Thyroid gland (tissue), 4 donors: ENCODE results near the gene TCL1A.

ENCODE experiments used
- CTCF ChIP-seq, 6 experiments: fragments of 200-600 bp in 3 of 6; fragments of 450-650 bp in 3 of 6; sonication (generic) in 3 of 6; IDR thresholded peaks; one replicate each; pipeline ENCODE4 v1.5.1; 2016 to 2019; ENCODE audit warnings: antibody characterized with exemption in 6 of 6, mild to moderate bottlenecking in 2 of 6, inconsistent platforms in 1 of 6, moderate library complexity in 1 of 6
- POLR2A ChIP-seq, 2 donors: fragments of 450-650 bp; IDR thresholded peaks; one replicate each; pipeline ENCODE4 v1.6.1; 2017; ENCODE audit warnings: antibody characterized with exemption in 2 of 2, mild to moderate bottlenecking in 2 of 2, moderate library complexity in 1 of 2

GRCh38 chr14:95759941-95760340 lies 46.0 kb upstream of the TCL1A start:
- no peak for TF ChIP-seq CTCF (IDR thresholded peaks at IDR 0.05)
- no peak for TF ChIP-seq POLR2A (IDR thresholded peaks at IDR 0.05)
